Kidney epithelial cell (primary cell): ENCODE results near the gene PDE4DIP. TPM values are rescaled to one million over a fixed set of nuclear protein-coding genes. Genes with fewer than 3 reads are reported as not detected.
"Not testable (repeated sequence)": the region's sequence is repeated elsewhere in the genome, so short reads cannot be mapped to it uniquely, and the experiment has no call there.

ENCODE experiments used
- DNase-seq: peaks from one replicate; pipeline ENCODE4 v3.0.0-alpha.2; 2010; ENCODE audit warnings: low read depth
- H3K27me3 ChIP-seq: 2 replicates; pipeline ENCODE4 v1.6.0; 2011; ENCODE audit warnings: low read length; ENCODE audit not compliant: control insufficient read depth, insufficient read depth
- H3K36me3 ChIP-seq: 2 replicates; pipeline ENCODE4 v1.5.1; 2011; ENCODE audit warnings: low read length; ENCODE audit not compliant: control insufficient read depth, insufficient read depth
- H3K4me3 ChIP-seq: 2 replicates; pipeline ENCODE4 v1.5.1; 2011; ENCODE audit warnings: low read depth, mild to moderate bottlenecking, control low read depth, low read length
- total RNA-seq: library from RNA; depleted of rRNA; stranded (reverse); fragments of >200 nt; gene quantifications from 2 replicates; pipeline ENCODE4 v1.2.3, GENCODE V29; 2015

PDE4DIP gene
- total RNA-seq, 1 donor from 2014 or later, result 16.0 TPM

GRCh38 chr1:148890075-148890568 lies 45.9 kb downstream of the PDE4DIP start:
- DNase-seq, H3K36me3 ChIP-seq, H3K4me3 ChIP-seq, H3K27me3 ChIP-seq: not testable (repeated sequence)

GRCh38 chr1:148894360-148895352 lies 50.4 kb downstream of the PDE4DIP start:
- H3K4me3 ChIP-seq, H3K36me3 ChIP-seq, DNase-seq, H3K27me3 ChIP-seq: not testable (repeated sequence)

- DNase-seq, H3K36me3 ChIP-seq, H3K4me3 ChIP-seq, H3K27me3 ChIP-seq: not testable (repeated sequence)
These were observed 55.8 kb downstream of the PDE4DIP start for GRCh38 chr1:148900026-148900425.

GRCh38 chr1:148900691-148901090 lies 56.5 kb downstream of the PDE4DIP start:
- not testable (repeated sequence) for DNase-seq, H3K36me3 ChIP-seq, H3K4me3 ChIP-seq, H3K27me3 ChIP-seq

GRCh38 chr1:148901150-148901952 lies 57.1 kb downstream of the PDE4DIP start:
- H3K36me3 ChIP-seq, H3K27me3 ChIP-seq, DNase-seq, H3K4me3 ChIP-seq: not testable (repeated sequence)

GRCh38 chr1:148901953-148902341 lies 57.7 kb downstream of the PDE4DIP start:
- not testable (repeated sequence) for H3K27me3 ChIP-seq, H3K36me3 ChIP-seq, H3K4me3 ChIP-seq, DNase-seq

GRCh38 chr1:148909219-148909826 lies 65.1 kb downstream of the PDE4DIP start:
- H3K27me3 ChIP-seq, H3K4me3 ChIP-seq, DNase-seq, H3K36me3 ChIP-seq: not testable (repeated sequence)

- H3K27me3 ChIP-seq, DNase-seq, H3K4me3 ChIP-seq, H3K36me3 ChIP-seq: not testable (repeated sequence)
These were observed 67.2 kb downstream of the PDE4DIP start for GRCh38 chr1:148911303-148911928.

- not testable (repeated sequence) for H3K36me3 ChIP-seq, H3K27me3 ChIP-seq, H3K4me3 ChIP-seq, DNase-seq
These were observed 72.0 kb downstream of the PDE4DIP start for GRCh38 chr1:148916222-148916621.

GRCh38 chr1:148916695-148917348 lies 72.6 kb downstream of the PDE4DIP start:
- H3K4me3 ChIP-seq, H3K36me3 ChIP-seq, H3K27me3 ChIP-seq, DNase-seq: not testable (repeated sequence)

- not testable (repeated sequence) for H3K36me3 ChIP-seq, H3K27me3 ChIP-seq, H3K4me3 ChIP-seq, DNase-seq
These were observed 74.7 kb downstream of the PDE4DIP start for GRCh38 chr1:148918836-148919447.

GRCh38 chr1:148921047-148921446 lies 76.8 kb downstream of the PDE4DIP start:
- H3K4me3 ChIP-seq, result not testable (repeated sequence)

GRCh38 chr1:148923798-148924197 lies 79.6 kb downstream of the PDE4DIP start:
- not testable (repeated sequence) for H3K27me3 ChIP-seq, H3K4me3 ChIP-seq, H3K36me3 ChIP-seq, DNase-seq

More at GRCh38 chr1:148921047-148921446, 76.8 kb downstream of the PDE4DIP start:
- not testable (repeated sequence) for H3K36me3 ChIP-seq, DNase-seq, H3K27me3 ChIP-seq
